Adipocyte (in vitro differentiated cells): Measurements from ENCODE around the gene TWIST2.

ENCODE experiments used
- DNase-seq: peaks from one replicate; pipeline ENCODE4 v3.0.0-alpha.2; 2015; ENCODE audit warnings: low read depth
- H3K27me3 ChIP-seq: replicated peaks from 2 replicates; pipeline ENCODE4 v1.7.0; 2013; ENCODE audit warnings: mild to moderate bottlenecking, low read length, moderate library complexity; ENCODE audit not compliant: control insufficient read depth, insufficient read depth
- H3K36me3 ChIP-seq: 2 replicates; pipeline ENCODE4 v1.7.0; 2013; ENCODE audit warnings: low read length, mild to moderate bottlenecking, moderate library complexity; ENCODE audit not compliant: control insufficient read depth, insufficient read depth, severe bottlenecking
- H3K4me1 ChIP-seq: 2 replicates; pipeline ENCODE4 v1.7.0; 2013; ENCODE audit warnings: mild to moderate bottlenecking, low read length, moderate library complexity; ENCODE audit not compliant: control insufficient read depth, insufficient read depth
- H3K4me3 ChIP-seq: 2 replicates; pipeline ENCODE4 v1.7.0; 2013; ENCODE audit warnings: mild to moderate bottlenecking, low read length, moderate library complexity
- H3K9ac ChIP-seq: 2 replicates; pipeline ENCODE4 v1.7.0; 2013; ENCODE audit warnings: mild to moderate bottlenecking, low read length, moderate library complexity
- H3K9me3 ChIP-seq: 2 replicates; pipeline ENCODE4 v1.7.0; 2013; ENCODE audit warnings: mild to moderate bottlenecking, low read length, moderate library complexity; ENCODE audit not compliant: control insufficient read depth

TWIST2 gene

GRCh38 chr2:238947243-238947760 lies 99.4 kb downstream of the TWIST2 start:
- H3K4me3 ChIP-seq = no peak overlapping the region
- peak overlapping the region; percentile 41 for H3K9ac ChIP-seq
- no peaks in the 10 kb centered on the region for H3K9me3 ChIP-seq
- H3K4me1 ChIP-seq = peaks cover 25% of the 10 kb centered on the region
- no peaks in the 10 kb centered on the region for H3K27me3 ChIP-seq
- no peak for DNase-seq
- H3K36me3 ChIP-seq = no peaks in the 10 kb centered on the region

- no peaks in the 10 kb centered on the region for H3K36me3 ChIP-seq
- peak; percentile 43 for DNase-seq
These were observed 100.2 kb downstream of the TWIST2 start for GRCh38 chr2:238947920-238948710.

DNA sequence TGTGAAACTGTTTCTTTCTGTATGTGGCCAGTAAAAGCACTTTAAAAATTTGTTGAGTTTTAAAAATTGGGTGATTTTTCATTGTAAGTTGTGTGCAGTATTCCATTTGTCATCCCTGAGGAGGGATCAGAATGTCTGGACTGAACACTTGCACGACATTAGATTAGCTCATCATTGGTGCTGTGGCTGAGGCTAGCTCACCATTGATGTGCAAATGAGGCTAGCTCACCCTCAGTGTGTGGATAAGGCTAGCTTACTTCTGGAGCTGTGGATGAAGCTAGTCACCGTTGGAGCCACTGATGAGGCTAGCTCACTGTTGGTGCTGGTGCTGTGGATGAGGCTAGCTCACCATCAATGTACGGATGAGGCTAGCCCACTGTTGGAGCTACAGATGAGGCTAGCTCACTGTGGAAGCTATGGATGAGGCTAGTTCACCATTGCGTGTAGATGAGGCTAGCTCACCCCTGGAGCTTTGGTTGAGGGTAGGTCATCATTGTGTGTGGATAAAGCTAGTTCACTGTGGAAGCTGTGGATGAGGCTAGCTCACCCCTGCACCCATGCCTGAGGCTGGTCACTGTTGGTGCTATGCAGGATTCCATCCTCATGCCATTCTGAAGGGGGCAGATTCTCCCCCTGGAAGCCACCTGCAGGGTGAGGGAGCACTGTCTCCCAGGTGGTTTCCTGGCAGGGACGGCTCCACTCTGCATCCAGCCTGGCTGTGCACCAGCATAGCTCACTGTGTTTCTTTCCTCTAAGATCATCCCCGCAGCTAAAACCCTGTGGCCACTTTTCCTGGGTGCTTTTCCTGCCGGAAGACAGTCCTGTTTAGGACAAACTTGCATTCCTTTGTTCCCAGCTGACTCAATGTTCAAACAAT lies 101.1 kb downstream of the TWIST2 start:
- Histone ChIP-seq H3K9me3 (no peaks in the 10 kb centered on the region), H3K36me3 (no peaks in the 10 kb centered on the region), H3K27me3 (no peaks in the 10 kb centered on the region), H3K4me1 (peaks cover 29% of the 10 kb centered on the region), H3K4me3 (no peak overlapping the region), H3K9ac (no peak overlapping the region)
- no peak for DNase-seq

More at GRCh38 chr2:238947920-238948710, 100.2 kb downstream of the TWIST2 start:
- H3K27me3 ChIP-seq = no peaks in the 10 kb centered on the region
- peak overlapping the region; percentile 41 for H3K9ac ChIP-seq
- peaks cover 29% of the 10 kb centered on the region for H3K4me1 ChIP-seq
- peak overlapping the region; percentile 62 for H3K4me3 ChIP-seq
- H3K9me3 ChIP-seq = no peaks in the 10 kb centered on the region

DNA sequence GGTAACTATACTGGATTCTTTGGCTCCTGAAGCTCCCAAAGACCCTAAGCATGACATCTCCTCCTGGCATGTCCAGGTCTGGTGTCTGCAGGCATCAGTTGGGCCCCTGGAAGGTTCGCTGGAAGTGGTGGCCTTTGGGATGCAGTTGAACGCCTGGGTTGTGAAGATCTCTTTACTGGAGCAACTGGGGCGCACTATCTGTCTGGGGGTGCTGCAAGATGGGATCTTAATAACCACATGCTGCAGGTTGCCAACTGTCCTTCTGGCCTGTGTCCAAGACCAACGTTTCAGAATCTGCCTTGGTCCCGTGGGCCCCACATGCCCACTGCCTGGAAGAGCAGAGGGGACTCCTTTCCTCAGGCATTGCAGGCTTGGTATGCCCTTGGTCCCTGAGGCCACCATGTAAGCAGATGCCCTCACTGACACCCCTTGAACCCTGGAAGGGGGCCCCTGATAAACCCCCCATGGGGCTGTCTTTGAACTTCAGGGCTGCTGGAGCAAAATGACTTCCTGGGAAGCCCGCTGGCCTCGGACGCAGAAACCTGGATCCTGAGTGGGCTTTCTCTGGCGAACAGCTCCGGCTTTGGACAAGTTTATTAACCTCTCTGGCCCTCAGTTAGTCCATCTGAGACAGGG lies 101.9 kb downstream of the TWIST2 start:
- peaks cover 29% of the 10 kb centered on the region for H3K4me1 ChIP-seq
- no peak overlapping the region for H3K4me3 ChIP-seq
- DNase-seq = no peak
- no peak overlapping the region for H3K9ac ChIP-seq
- no peaks in the 10 kb centered on the region for H3K36me3 ChIP-seq
- no peaks in the 10 kb centered on the region for H3K27me3 ChIP-seq
- no peaks in the 10 kb centered on the region for H3K9me3 ChIP-seq

GRCh38 chr2:238950551-238950950 lies 102.7 kb downstream of the TWIST2 start:
- no peak overlapping the region for H3K4me3 ChIP-seq
- H3K9me3 ChIP-seq = no peaks in the 10 kb centered on the region
- H3K36me3 ChIP-seq = no peaks in the 10 kb centered on the region
- no peaks in the 10 kb centered on the region for H3K27me3 ChIP-seq
- peaks cover 25% of the 10 kb centered on the region for H3K4me1 ChIP-seq
- no peak for DNase-seq
- no peak overlapping the region for H3K9ac ChIP-seq

DNA sequence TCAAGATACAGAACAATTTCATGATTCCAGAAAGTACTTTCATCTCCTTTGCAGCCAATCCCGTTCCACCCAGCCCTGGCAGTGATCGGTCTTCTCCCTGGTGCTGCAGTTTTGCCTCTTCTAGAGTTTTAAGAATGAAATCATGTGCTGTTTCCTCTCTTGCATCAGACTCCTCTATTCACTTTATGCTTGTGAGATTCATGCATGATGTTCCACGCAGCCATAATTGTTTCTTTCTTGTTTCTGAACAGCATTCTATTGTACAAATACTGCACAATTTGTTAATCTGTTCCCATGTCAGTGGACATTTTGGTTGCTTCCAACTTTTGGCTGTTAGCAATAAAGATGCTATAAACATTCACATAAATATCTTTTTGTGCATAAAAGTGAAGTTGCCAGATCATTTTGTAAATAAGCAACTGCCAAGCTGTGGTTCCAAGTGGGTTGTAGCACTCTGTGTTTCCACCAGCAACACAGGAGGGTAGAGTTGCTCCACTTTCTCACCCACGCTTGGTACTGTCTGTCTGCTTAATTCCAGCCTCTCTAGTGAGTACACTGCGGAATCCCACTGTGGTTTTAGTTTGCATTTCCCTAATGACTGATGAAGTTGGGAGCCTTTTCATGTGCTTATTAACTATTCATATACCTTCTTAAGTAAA lies 104.5 kb downstream of the TWIST2 start:
- H3K4me3 ChIP-seq = no peak overlapping the region
- H3K9me3 ChIP-seq = no peaks in the 10 kb centered on the region
- no peak overlapping the region for H3K9ac ChIP-seq
- peaks cover 19% of the 10 kb centered on the region for H3K4me1 ChIP-seq
- no peaks in the 10 kb centered on the region for H3K36me3 ChIP-seq
- H3K27me3 ChIP-seq = no peaks in the 10 kb centered on the region
- no peak for DNase-seq

DNA sequence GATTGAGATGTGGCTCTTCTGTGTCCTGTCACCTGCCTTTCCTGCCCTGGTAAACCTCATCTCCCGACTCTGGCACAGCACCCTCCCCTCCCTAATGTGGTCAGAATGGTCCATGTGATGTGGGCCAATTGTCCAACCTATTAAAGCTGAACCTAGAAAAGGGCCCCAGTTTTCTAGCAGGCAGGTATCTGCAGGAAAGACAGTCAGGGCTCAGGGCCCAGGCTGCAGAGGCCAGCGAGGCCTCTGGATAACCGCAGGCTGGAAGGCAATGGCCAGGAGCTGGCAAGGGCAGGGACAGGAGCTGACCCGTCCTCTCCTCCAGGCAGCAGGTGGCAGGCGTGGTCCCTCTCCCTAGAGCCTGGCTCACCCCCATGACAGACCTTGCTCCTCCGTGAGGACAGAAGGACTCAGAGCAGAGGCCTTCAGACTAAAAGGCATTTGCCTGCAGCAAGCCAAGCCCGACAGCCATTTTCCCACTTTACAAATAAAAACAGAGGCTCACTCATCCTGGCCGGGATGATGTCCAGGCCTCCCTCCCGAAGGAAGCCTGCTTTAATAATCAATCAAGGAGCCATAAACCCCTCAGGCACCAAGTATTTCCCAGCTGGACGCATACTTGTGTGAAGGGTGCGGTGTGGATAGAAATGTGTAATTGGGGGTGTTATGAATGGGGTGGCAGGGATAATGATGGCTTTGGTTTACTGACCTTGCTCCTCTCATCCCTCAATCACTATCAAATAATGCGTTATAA lies 107.1 kb downstream of the TWIST2 start:
- no peak for DNase-seq

DNA sequence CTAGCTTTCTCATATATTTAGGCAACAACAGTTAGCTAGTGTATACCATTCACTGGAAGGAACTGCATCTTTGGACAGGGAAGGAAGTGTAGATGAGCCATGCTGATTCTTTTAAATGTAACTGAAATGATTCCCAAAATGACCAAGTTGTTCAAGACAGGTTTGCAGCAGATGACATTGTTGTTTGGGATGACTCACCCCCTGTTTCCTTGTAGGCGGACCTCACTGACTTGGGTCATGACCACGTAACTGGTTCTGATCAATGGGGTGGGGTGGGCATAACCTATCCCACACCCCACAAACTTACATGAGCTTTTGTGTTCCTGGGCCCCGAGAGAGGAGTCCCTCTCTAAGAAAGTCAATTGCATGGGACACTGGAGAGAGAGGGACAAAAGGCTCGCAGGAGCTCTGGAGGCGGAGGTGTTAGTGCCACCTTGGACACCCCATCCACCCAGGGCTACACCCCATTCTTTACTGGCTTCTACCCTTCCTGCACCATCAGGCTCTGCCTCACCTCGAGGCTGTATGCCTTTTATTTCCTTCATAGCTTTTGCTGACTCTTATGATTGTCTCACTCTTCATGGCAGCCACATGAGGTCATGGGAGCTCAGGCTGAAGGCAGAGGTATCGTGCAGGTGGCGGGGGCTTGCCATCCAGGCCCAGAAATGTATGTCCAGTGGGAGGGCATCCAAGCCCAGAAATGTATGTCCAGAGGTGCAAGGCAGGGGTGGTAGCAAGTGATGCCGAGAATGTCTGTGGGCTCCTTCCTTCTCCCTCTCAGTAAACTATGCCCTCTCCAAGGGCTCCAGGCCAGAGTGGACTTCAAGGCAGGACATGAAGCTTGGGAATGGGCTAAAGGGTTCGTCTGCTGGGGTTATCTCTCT lies 108.0 kb downstream of the TWIST2 start:
- H3K9ac ChIP-seq = no peak overlapping the region
- H3K36me3 ChIP-seq = no peaks in the 10 kb centered on the region
- H3K27me3 ChIP-seq = no peaks in the 10 kb centered on the region
- no peak for DNase-seq
- peaks cover 6% of the 10 kb centered on the region for H3K4me1 ChIP-seq
- no peak overlapping the region for H3K4me3 ChIP-seq
- no peaks in the 10 kb centered on the region for H3K9me3 ChIP-seq

More for the DNA sequence above, 107.1 kb downstream of the TWIST2 start:
- no peaks in the 10 kb centered on the region for H3K9me3 ChIP-seq
- peaks cover 6% of the 10 kb centered on the region for H3K4me1 ChIP-seq
- H3K36me3 ChIP-seq = no peaks in the 10 kb centered on the region
- no peaks in the 10 kb centered on the region for H3K27me3 ChIP-seq
- no peak overlapping the region for H3K9ac ChIP-seq
- H3K4me3 ChIP-seq = no peak overlapping the region

DNA sequence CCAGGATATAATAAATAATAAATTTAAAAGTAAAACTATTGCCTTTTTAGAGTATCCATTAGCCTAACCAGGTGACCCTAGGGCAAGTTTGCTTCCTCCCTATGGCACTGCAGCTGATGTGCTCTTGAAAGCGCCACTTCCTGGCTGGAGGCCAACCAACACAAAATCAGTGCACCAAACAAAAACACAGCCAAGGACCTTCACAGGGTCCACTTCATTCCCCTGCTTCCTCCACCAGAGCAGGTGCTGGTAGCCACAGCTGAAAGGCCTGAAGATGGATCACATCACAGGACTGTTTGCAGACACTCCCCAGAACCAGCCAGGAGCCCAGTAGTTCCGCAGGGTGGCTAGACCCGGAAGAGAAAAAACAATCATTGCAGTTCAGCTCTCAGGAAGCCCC lies 108.8 kb downstream of the TWIST2 start:
- no peaks in the 10 kb centered on the region for H3K9me3 ChIP-seq
- DNase-seq = no peak
- no peaks in the 10 kb centered on the region for H3K36me3 ChIP-seq
- peaks cover 6% of the 10 kb centered on the region for H3K4me1 ChIP-seq
- H3K9ac ChIP-seq = no peak overlapping the region
- no peak overlapping the region for H3K4me3 ChIP-seq
- no peaks in the 10 kb centered on the region for H3K27me3 ChIP-seq
